Endometrial microvascular endothelial cells (primary cell): ENCODE measurements around the gene EXOC4. TPM values are rescaled to one million over a fixed set of nuclear protein-coding genes. Genes with fewer than 3 reads are reported as not detected.

Source experiments
- in situ Hi-C: cut with HindIII; loops from 2 replicates; pipeline ENCODE4 v1.10.0; 2017; ENCODE audit warnings: low sequenced_read_pairs, low pct_unique_long_range_greater_than_20kb; ENCODE audit errors: inconsistent ontology term
- total RNA-seq: library from RNA; depleted of rRNA; stranded (reverse); fragments of >200 nt; gene quantifications from one replicate; pipeline ENCODE4 v1.2.3, GENCODE V29; 2015; ENCODE audit errors: inconsistent ontology term

EXOC4 gene
- total RNA-seq, 1 donor from 2014 or later: 38.5 TPM

DNA sequence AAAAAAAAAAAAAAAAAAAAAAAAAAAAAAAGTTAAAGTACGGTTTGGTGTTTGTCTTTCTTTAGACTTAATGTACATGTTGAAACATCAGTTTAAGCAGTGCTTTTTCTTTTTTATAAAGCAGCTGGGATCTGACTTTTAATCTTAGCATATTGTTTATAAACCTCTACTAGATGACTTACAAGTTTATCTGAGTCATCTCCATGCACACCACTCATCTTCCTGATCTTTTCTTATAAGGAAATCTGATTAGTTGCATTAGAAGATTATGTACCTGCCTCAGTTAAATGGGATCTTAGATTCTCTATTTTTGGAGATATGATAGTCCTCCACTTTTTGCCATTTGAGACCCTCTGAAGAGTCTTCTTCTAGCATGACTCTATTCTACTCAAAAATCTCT lies 482.3 kb downstream of the EXOC4 start:
- in situ Hi-C loops: no loop called here

DNA sequence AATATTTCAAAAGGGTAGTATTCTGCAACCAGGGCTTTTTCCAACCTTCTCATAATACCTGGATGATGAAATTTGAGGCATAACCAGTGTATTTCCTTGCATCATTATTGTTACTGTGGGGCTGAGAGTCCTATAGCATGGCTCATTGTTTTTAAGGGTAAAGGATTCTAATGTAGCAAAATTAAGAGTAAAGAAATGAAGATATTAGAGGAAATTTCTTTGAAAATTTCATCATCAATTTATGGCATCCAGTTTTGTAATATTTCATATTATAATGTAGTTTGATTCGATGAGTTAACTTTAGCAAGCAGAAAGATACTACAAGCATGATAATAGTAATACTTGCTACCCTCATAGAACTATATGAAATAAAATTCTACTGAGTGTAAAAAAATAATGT lies 486.9 kb downstream of the EXOC4 start:
- in situ Hi-C loops: no loop called here

DNA sequence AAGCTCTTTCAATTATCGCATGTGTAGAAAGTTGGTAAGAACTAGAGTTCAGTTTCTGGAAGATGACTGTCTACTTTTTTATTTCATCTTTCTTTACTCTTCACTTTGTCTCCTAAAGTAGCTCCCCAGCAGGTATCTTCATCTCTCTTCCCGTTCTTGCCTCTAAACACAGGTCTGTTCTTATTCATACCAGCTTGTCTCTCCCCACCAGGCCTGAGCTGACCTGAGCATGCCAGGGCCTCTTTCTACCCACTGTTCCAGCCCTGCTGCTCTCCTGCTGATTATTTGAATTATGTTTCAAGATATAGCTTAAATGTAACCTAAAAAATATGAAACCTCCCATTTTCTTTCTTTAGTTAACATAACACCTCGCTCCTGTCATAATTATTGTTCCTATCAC lies 488.2 kb downstream of the EXOC4 start:
- in situ Hi-C loops: no loop called here

DNA sequence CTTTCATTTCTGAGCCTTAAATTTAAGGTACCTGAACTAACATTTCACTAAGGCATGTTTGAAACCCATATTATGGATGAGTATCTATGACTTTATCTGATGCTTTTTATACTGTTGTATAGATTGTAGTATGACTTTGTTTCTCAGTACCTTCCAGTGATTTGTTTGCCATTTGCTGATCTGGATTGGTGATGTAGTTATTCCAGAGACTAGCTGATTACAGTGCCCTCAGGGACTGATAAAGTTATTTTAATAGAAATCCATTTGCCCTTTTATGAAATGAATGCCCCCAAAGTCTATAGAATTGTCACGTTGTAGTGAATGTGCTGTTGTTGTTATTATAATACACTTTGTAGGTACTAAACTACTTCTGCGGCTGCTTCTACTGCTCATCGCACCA lies 488.8 kb downstream of the EXOC4 start:
- in situ Hi-C loops: no loop called here

DNA sequence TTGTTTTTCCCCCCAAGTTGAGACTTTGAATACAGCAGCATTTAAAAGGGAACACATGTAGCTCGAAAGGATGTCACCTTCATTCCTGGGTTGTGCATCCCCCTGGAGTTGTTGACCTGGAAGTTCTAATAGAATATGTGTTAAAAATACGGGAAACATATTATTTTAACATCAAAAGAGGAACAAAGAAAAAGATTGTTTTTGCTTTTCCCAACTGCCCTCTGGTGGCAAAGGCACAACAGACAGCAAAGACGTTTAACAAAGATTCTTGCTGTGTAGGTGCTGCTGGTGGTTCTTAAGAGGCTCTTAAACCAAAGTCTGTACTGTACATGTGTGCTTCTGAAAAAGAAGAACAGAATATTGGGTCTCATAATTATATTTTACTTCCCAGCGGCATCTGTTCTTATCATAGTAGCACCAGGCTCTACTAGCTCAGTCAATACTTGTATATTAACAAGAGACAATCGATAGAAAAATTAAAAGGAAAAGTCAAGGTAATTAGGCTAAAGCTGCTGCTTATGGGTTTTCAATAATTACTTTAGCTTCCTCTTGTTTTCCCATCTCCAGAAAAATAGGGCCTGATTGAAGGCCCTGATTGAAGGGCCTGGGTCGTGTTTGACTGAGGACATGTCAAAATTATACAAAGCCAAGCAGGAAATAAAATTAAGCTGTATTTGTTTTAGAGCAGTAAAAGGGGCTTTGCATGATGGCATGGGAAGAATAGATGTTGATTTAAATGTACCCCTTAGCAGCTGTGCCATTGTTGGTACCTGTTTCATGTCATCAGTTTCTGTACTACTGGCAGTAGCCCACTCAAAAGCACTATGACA lies 490.0 kb downstream of the EXOC4 start:
- in situ Hi-C loops: no loop called here

DNA sequence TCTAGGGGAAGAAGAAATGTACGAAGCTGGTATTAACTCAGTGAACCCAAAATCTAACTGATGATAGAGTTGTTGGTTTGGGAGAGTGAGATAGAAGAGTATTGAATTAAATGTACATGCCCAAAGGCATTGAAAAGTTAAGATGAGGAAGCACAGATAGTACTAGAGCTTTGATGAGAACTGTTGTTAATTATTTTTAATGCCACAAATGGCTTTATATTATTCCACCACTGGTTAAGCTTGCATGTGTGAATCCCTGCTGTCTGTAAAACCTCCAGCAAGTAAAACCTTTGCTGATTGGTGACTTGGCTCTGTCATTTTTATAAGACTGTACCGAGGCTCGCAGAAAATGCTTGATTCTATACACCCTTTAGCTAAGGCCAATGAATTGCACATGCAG lies 491.6 kb downstream of the EXOC4 start:
- in situ Hi-C loops: no loop called here

DNA sequence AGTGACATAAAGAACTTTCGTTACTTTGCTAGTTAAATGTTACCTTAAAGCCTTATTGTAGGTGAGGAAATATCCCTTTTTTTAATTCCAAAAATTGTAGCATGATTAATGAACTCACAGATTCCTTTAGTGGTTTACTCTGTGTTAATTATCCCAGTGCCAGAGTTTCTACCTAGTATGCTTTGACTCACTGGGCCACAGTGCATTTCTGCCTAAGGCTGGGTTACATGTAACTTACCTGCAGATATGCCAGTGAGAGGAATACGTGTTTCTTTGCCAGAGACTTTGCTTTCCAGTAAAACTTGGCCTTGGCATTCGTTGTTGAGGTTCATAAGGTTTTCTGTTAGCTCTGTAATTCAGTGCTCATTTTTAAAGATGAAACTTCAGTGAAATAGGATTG lies 493.4 kb downstream of the EXOC4 start:
- in situ Hi-C loops: no loop called here

DNA sequence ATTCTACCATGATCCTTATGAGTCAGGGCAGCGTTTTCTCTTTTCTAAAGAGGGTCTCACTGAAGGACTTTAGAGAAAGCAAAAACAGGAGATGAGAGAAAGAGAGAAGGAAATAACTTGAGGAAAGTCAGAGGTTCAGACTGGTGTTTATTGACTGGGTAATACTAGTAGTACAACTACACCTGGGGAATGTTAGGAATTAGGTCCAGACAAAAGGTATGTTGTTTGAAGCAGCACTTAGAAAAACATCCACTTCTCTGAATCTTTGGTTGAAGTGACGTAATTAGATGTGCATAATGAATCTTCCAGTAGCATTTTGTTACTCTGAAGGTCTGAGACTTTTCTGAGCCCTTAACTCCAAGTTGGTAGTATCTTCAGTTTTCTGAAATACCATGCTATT lies 494.0 kb downstream of the EXOC4 start:
- in situ Hi-C loops: no loop called here

DNA sequence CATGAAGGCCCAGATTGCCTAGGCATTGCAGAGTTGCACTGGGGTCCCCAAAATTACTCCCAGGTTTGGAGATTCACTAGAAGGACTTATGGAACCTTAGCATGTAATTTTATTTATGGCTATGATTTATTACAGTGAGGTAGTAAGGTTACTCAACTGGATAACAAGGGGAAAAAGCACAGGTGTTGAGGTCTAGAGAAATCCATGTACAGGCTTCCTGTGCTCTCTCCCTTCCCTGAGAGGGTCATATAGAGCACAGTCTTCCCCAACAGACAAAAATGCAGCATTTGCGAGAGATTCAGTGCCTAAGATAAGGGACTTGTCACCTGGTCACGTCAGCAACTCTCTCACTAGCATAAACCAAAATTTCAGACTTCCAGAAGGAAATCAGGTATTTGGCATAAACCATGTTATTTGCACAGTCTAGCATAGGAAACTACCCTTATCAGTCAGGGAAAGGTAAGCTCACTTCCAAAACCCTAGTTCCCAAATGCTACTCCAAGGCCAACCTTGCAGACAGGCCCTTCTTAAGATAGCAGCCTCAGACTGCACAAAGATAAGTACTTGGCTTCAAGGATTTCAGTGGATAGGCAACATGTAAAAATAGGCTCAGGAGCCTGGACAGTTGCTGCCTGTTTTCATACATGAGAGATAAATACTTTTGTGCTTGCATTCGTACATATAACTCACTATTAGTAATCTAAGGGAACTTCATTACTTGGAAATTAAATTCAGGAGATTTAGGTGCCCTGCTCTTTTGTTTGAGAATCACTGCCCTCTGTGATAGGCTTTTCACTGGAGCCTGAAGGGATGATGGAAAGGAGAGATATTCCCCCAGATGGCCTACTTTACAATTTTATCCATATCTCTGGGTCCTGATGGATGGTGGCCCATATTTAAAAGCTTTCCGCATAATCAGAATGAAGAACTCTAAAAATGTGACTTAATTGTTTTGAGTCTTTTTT lies 495.8 kb downstream of the EXOC4 start:
- in situ Hi-C loops: no loop called here

DNA sequence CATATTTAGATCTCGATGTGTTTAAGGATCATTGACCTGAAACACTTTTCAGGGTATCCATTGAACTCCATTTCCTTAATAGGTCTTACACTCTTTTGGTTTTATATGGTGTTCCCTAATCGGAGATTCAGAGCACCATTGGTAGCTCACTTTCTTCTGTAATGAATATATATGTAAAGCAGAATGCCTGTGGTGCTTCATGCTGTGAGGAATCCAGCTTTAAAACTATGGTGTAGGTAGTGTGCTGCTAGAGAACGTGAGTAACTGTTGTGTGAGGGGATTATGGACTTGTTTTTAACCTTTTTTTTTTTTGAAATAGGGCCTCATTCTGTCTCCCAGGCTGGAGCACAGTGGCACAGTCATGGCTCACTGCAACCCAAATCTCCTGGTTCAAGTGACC lies 497.4 kb downstream of the EXOC4 start:
- in situ Hi-C loops: no loop called here

DNA sequence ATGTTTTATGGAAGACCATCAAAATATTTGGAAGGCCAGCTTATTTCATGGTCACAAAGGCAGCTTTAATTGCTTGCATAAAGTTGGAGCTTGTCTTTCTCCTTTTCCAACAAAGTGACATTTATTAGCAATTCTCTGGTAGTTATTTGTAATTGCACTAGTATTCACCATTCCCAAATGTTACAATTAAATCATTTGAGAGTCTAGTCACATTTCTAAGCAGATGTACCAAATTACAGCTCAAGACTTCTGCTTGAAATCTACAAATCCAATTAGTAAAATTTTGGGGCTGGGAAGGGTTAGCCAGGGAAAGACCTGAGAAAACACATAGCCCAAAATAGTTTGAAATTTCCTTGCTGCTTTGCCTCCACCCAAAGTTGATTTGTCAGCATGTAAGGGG lies 498.2 kb downstream of the EXOC4 start:
- in situ Hi-C loops: no loop called here

DNA sequence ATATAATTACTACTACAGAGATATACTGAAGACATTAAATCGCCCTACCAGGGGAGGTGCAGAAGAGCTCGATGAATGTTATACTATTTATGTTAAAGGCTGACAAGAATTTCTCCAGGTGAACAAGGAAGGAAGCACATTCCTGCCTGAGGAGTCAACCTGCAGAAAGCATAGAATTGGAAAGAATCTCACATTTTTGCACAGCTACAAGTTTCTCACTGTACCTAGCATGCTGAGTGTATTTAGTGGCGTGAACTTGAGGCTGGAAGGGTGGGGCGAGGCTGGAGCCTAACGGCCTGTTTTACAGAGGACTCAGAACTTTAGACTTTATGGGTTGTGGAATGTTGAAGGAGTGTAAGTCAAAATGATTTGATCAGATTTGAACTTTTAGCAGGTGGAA lies 500.6 kb downstream of the EXOC4 start:
- in situ Hi-C loops: no loop called here

DNA sequence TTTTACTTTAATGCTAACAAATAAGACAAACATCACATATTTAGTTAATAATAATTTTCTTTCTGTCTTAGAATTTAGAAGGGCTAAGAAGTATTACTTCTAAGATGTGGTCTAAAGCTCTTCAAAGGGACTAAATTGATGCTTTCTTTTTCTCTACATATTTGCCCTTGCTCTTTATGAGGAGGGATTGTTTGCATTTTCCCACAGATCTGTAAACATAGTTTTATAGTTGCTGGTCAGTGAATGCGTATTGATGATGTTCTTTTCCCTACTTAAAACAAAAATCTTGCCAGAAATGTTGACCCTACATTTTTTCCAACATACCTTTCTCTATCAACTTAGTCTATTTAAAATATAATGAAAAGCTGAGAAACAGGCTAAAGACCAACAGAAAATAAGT lies 501.8 kb downstream of the EXOC4 start:
- in situ Hi-C loops: no loop called here

DNA sequence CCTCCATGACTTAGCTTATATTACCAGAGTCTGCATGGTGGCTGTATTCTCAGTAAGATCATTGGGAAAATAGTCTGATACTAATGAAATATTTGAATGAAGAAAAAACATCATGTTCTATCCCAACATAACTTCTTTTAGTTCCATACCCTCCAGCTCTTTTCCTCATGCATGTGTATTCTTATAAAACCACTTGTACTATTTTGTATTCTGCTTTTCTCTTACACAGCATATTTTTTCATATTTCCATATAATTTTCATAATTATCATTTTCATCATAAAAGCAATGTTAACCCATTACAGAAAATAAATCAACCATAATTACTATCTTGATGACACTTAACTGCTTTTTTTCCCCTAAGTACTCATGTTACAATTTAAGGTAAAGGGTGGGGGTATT lies 503.0 kb downstream of the EXOC4 start:
- in situ Hi-C loops: no loop called here

DNA sequence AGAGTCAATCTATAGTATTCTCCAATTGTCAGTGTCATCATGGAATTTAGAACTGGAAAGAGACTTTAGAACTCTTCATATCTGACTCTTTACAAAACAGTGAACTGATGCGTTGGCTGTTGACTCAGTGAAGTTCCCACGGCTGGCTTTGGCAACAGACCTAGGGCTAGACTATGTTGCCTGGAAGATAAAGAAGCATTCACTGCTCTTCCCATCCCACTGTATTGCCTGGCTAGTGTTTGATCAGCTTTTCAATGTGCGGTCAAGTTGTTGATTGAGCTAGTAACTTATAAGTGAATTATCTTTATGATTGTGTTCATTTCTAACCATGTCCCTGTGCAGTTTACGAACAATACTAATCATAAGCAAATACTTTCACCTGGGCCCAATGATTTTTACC lies 508.6 kb downstream of the EXOC4 start:
- in situ Hi-C loops: no loop called here

DNA sequence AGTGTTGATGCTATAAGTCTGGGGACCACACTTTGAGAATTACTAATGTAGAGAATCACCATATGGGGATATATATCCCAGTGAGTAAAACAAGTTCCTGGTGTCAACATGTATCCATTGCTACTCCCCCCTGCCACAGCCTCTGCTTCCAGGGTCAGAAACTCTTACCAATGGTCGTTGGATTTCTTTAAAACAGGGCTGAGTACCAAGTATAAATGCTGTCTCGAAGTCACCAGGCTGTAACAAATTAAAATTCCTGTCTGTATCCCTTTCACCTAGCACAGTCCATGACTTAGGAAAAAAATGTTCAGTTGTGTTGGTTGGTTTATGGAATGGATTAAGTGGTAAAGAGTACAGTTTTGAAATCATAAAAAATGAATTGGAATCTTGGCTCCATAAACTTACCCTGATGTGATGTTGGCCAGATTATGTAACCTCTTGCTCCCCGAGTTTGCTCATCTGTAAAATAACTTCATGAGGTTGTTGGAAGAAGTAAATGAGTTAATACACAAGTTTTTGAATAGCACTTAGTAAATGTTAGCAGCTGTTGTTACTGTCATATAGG lies 510.3 kb downstream of the EXOC4 start:
- in situ Hi-C loops: no loop called here

DNA sequence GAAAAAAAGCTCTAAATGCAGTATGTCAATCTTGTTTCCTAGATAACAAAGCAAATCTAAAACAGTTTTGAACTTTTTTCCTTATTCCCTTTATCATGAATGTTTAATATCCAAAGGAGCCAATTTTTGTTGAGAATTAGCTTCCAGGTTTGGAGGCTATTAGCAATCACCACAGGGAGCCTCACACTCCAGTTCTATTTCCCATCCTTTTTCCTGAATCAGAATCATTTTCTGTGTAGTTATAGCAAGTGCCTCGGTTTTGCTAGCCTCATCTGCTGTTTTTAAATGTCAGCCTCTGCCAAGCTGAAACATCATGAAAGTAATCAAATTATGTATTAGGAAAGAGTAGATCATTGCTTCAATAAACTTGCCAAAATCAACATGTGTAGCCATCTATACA lies 516.8 kb downstream of the EXOC4 start:
- in situ Hi-C loops: no loop called here

DNA sequence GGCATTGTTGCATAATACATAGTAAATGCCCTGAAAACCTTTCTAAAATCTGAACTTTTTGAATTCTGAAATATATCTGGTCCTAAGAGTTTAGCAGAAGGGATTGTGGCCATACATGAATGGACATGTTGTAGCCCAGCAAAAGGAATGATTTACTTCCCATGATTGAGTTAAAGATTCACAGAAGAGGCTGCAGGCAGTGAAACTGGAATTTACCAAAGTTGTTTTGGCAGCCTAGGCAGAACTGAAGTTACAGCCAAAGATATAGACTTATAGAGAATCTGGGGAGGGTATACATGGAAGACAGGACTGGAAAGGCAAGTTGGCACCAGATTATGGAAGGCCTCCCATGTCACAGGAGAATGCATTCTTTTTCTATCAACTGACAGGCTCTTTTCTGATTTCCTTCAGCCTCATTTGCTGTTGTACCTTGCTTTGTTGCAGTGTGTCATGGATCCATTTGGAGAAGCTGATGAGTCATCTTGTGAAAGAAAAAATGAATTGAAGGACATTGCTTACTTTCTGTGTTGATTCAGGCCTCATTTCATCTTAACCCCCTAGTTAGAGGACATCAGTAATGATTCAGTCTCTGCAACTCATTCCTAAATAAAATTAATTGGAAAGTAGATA lies 518.1 kb downstream of the EXOC4 start:
- in situ Hi-C loops: no loop called here

DNA sequence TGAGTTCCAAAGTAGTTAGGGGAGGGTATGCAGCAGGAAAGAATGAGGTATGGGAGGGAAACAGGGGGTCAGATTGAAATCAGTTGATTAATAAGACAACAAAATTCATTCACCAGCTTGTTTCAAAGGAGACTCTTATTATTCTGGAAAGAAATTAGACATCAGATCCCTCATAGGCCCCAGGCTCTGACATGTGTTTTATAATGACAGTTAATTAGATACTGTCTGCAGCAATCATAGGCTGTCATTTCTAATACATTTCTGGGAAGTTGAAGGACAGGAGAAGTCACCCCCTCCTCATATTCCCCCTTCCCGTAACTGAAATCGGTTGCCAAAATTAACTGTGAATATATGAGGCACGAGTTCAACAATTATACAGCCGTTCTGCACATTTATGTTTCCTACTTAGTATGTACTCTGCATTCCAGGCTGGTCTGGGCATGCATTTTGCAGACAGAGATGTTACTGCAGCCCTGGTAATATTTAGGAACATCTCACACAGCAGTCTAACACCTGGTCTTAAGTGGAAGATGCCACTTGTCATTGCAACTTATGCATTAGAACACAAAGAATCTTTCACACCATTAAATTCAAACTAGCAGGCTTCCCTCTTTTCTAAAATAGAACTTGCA lies 519.0 kb downstream of the EXOC4 start:
- in situ Hi-C loops: no loop called here
